ENCODE results near the gene NR2E1. TPM values are rescaled to one million over a fixed set of nuclear protein-coding genes. Genes with fewer than 3 reads are reported as not detected.

Gene NR2E1
- polyA plus RNA-seq, 1 experiment = not detected

DNA sequence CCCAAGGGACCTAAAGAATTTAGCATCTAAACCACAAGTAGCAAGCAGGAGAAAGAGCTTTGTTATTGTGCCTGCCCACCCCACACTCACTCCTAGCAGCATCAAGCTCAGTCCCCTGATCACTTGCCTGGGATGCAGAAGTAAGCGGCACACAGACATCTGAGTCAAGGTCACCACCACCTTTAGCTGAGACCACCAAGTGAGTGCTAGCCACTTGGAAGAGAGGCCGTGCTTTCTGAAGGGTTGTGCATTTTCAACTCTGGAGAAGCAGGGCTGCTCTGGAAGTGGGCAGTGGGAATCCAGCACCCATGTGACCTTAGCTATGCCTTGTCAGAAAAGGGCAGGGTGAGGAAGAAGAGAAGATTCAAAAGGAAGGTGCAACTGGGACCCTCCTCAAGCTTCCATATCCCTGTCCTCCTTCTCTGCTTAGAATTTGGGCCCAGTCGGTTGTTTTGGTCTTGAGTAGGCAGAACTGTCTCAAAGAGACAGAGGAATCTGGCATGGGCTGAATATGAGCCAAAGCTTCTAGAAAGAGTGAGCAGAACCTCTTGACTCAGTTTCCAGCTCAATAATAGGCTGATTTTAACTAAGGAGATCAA, 6.2 kb downstream of the NR2E1 start:
- ChIA-PET POLR2A (no interaction called here), CTCF (interaction anchor here (0.5 to 1.2 kb wide), 2 partner anchors 16 to 1570 kb away, joined by 3 read pairs; no protein-coding TSS in a partner anchor)
- no peak for DNase-seq (ENCODE audit: low read depth)
- peaks cover 81% of the 10 kb centered on the region for H3K27me3 ChIP-seq (ENCODE audit: control insufficient read depth, insufficient read depth, low read length)
- TF ChIP-seq, protein P1, sequence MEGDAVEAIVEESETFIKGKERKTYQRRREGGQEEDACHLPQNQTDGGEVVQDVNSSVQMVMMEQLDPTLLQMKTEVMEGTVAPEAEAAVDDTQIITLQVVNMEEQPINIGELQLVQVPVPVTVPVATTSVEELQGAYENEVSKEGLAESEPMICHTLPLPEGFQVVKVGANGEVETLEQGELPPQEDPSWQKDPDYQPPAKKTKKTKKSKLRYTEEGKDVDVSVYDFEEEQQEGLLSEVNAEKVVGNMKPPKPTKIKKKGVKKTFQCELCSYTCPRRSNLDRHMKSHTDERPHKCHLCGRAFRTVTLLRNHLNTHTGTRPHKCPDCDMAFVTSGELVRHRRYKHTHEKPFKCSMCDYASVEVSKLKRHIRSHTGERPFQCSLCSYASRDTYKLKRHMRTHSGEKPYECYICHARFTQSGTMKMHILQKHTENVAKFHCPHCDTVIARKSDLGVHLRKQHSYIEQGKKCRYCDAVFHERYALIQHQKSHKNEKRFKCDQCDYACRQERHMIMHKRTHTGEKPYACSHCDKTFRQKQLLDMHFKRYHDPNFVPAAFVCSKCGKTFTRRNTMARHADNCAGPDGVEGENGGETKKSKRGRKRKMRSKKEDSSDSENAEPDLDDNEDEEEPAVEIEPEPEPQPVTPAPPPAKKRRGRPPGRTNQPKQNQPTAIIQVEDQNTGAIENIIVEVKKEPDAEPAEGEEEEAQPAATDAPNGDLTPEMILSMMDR (IDR thresholded peaks at IDR 0.05; ENCODE audit: insufficient read depth, low read depth, low read length) = no peak
- H3K36me3 ChIP-seq (ENCODE audit: control insufficient read depth, insufficient read depth, low read length) = no peaks in the 10 kb centered on the region
- no peak overlapping the region for H3K4me3 ChIP-seq (ENCODE audit: low read depth, low read length)

DNA sequence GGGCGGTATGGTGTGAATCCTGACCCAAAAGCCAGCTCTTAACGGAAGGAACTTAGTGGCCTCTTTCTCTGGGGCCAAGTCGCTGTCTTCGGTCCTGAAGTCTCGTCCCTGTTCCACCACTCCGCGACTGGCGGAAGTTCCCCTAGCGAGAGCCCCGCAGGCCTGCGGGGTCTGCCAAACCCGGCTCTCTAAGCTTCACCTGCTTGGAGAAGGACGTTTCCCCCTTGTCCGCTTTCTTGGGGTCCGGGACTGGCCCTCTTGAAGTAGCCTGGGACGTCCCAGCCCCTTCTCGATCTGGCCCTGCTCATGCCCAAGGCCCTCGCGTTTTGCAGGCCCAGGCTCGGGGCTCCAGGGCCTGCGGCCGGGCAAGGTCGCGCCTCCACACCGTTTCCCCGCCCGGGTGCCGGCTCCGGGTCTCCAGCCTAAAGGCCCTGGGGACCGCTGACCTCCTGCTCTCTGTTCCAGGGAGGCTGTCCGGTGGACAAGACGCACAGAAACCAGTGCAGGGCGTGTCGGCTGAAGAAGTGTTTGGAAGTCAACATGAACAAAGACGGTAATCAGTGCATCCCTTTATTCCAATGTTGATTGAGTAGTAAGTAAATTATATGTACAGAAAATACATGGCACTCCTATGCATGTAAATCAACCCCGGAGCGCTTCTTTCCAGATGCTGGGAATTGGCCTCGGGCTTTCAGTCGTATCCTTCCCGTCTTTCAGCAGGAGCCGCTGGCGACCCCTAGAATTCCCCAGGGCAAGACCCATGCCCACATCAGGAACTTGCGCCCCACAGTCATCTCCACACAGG, 8.8 kb downstream of the NR2E1 start:
- DNase-seq (ENCODE audit: low read depth) = no peak
- Histone ChIP-seq H3K4me3 (ENCODE audit: low read depth, low read length) (no peak overlapping the region), H3K36me3 (ENCODE audit: control insufficient read depth, insufficient read depth, low read length) (no peaks in the 10 kb centered on the region), H3K27me3 (ENCODE audit: control insufficient read depth, insufficient read depth, low read length) (peaks cover 67% of the 10 kb centered on the region)
- ChIA-PET POLR2A (no interaction called here), CTCF (no interaction called here)
- TF ChIP-seq, protein P1 (IDR thresholded peaks at IDR 0.05; ENCODE audit: insufficient read depth, low read depth, low read length) = no peak

DNA sequence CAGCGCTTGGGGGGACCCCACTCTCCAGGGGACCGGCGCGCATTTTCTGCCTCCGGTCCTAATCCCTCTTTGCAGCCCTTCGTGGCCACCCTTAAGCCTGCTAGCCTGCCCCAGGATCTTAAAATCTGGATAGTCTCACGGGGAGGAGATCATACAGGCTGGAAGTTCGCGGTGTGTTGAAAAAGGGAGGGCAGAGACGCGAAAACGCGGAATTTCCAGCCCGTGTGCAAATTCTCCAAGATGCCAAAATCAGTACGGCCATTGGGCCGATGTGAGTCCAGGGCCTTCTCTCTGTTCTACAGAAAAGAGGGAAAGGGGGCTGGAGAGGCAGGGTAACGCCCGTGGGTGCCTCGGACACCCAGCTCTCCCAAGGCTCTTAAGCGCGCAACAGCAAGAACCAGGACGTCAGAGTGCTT, 9.4 kb downstream of the NR2E1 start:
- no peak for DNase-seq (ENCODE audit: low read depth)
- TF ChIP-seq, protein P1 (IDR thresholded peaks at IDR 0.05; ENCODE audit: insufficient read depth, low read depth, low read length) = no peak
- Histone ChIP-seq H3K36me3 (ENCODE audit: control insufficient read depth, insufficient read depth, low read length) (no peaks in the 10 kb centered on the region), H3K27me3 (ENCODE audit: control insufficient read depth, insufficient read depth, low read length) (peaks cover 63% of the 10 kb centered on the region), H3K4me3 (ENCODE audit: low read depth, low read length) (no peak overlapping the region)
- ChIA-PET POLR2A (no interaction called here), CTCF (interaction anchor here (0.7 kb wide), 1 partner anchor 322 kb away, joined by 3 read pairs; no protein-coding TSS in a partner anchor)

DNA sequence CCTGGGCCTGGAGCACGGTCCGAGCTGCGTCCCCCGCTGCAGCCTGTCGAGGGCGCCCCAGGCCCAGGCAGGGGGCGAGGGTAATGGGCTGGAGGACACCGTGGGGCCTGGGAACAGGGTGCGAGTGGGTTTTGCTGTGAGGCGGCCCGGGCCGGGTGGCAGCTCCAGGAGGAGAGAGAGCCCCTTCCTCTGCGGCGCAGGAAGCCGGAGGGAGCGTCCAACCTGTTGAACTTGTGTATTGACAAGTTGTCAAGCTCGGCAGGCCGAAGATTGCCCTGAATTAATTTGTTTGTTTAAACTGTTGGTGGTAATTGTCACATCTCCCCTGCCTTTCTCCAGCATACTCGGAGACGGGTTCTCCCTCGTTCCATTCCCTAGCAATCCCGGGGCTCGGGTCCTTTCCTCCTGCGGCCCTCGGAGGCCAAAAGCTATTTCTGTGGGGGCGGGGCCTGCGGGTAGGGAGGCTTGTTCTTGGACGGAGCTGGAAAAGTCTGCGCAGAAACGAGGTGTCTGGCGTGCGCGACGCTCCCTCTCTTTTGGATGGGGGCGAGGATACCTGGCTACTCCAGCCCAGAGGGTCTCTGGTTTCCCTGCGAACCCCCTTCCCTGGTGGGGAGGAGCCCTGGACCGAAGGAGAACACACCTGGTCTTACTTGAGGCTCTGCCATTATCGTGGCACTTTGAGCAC, 9.9 kb downstream of the NR2E1 start:
- no peak overlapping the region for H3K4me3 ChIP-seq (ENCODE audit: low read depth, low read length)
- POLR2A ChIA-PET = no interaction called here
- TF ChIP-seq, protein P1 (IDR thresholded peaks at IDR 0.05; ENCODE audit: insufficient read depth, low read depth, low read length) = no peak
- CTCF ChIA-PET = interaction anchor here (0.6 to 0.7 kb wide), 2 partner anchors 126 to 322 kb away, joined by 3 read pairs; no protein-coding TSS in a partner anchor
- DNase-seq (ENCODE audit: low read depth) = no peak
- no peaks in the 10 kb centered on the region for H3K36me3 ChIP-seq (ENCODE audit: control insufficient read depth, insufficient read depth, low read length)
- H3K27me3 ChIP-seq (ENCODE audit: control insufficient read depth, insufficient read depth, low read length) = peaks cover 61% of the 10 kb centered on the region
